DND-41 (cell line): ENCODE measurements around the gene RXRB.

Source experiments
- EZH2 ChIP-seq: IDR thresholded peaks from 3 replicates; pipeline ENCODE4 v1.6.1; 2012; ENCODE audit warnings: borderline replicate concordance, low read depth, mild to moderate bottlenecking, moderate library complexity, low read length, inconsistent platforms; ENCODE audit not compliant: severe bottlenecking
- TF ChIP-seq, protein P1 (sequence below): IDR thresholded peaks from 2 replicates; pipeline ENCODE4 v1.5.1; 2012; ENCODE audit warnings: borderline replicate concordance, low read length, moderate library complexity, mild to moderate bottlenecking; ENCODE audit not compliant: poor library complexity, severe bottlenecking; ENCODE audit errors: extremely low read depth

- TF ChIP-seq, protein P1, sequence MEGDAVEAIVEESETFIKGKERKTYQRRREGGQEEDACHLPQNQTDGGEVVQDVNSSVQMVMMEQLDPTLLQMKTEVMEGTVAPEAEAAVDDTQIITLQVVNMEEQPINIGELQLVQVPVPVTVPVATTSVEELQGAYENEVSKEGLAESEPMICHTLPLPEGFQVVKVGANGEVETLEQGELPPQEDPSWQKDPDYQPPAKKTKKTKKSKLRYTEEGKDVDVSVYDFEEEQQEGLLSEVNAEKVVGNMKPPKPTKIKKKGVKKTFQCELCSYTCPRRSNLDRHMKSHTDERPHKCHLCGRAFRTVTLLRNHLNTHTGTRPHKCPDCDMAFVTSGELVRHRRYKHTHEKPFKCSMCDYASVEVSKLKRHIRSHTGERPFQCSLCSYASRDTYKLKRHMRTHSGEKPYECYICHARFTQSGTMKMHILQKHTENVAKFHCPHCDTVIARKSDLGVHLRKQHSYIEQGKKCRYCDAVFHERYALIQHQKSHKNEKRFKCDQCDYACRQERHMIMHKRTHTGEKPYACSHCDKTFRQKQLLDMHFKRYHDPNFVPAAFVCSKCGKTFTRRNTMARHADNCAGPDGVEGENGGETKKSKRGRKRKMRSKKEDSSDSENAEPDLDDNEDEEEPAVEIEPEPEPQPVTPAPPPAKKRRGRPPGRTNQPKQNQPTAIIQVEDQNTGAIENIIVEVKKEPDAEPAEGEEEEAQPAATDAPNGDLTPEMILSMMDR: no peak
- no peak for TF ChIP-seq EZH2
Measured at GRCh38 chr6:33199687-33200218, 712 bp downstream of the RXRB start.
